Erythroblast (primary cell): Measurements from ENCODE around the gene LOXL1.

ENCODE experiments used
- DNase-seq, 2 experiments: peaks; one replicate each; lab custom pipeline; 2025; lab: John Stamatoyannopoulos, UW
- GATA1 ChIP-seq: IDR thresholded peaks from 2 replicates; pipeline ENCODE4 v1.6.1; 2011; ENCODE audit warnings: low read depth, mild to moderate bottlenecking, control low read depth, low read length, moderate library complexity
- POLR2A ChIP-seq: IDR thresholded peaks from 2 replicates; pipeline ENCODE4 v1.6.1; 2011; ENCODE audit warnings: mild to moderate bottlenecking, low read length

The LOXL1 gene

GRCh38 chr15:73994413-73994883 lies 68.2 kb downstream of the LOXL1 start, which contains the start of gene PML:
Gene PML (plus strand): TSS chr15:73994716. CDS start chr15:73994813, 97 bp downstream.
- peak; percentile 96 to 97 for DNase-seq
- TF ChIP-seq POLR2A (peak; percentile 58), GATA1 (no peak)

- no peak for TF ChIP-seq GATA1
- no peak for TF ChIP-seq POLR2A
- peak; percentile 56 to 66 for DNase-seq
Measured at GRCh38 chr15:73994912-73995622, 68.8 kb downstream of the LOXL1 start.

GRCh38 chr15:73996267-73996666 lies 70.0 kb downstream of the LOXL1 start:
- peak; percentile 61 to 82 for DNase-seq
- TF ChIP-seq GATA1: no peak
- no peak for TF ChIP-seq POLR2A

- peak; percentile 35 to 56 for DNase-seq
- TF ChIP-seq POLR2A (peak; percentile 31), GATA1 (no peak)
Measured at GRCh38 chr15:73996939-73997338, 70.7 kb downstream of the LOXL1 start.

- no peak for DNase-seq
- no peak for TF ChIP-seq GATA1
Measured at GRCh38 chr15:73997986-73998385, 71.7 kb downstream of the LOXL1 start.
